NCI-H2171 treated with DMSO at 0.1 percent for 48 hours (cell line): ENCODE data around the gene ADORA3.

ENCODE experiments used
- DNase-seq: peaks from one replicate; lab custom pipeline; 2025; lab: John Stamatoyannopoulos, UW

Gene ADORA3

DNA sequence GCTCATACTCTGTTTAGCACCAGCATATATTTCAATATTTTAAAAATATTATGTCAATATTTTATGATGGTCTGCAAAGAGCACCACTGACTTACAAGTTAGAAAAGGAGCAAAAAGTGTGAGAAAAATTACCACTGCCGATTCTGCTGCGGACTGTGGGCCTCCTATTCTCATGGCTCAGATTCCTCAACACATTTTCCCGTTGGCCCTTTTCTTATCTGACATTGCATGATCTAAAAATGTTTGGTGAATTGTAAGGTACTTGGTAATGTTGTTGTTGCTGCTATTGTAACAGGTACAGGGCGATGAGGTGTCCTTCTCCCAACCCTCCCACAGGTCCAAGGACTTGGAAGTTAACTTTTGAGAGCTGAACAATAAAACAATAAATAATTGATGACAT is 28.9 kb downstream of the ADORA3 start:
- no peak for DNase-seq

DNA sequence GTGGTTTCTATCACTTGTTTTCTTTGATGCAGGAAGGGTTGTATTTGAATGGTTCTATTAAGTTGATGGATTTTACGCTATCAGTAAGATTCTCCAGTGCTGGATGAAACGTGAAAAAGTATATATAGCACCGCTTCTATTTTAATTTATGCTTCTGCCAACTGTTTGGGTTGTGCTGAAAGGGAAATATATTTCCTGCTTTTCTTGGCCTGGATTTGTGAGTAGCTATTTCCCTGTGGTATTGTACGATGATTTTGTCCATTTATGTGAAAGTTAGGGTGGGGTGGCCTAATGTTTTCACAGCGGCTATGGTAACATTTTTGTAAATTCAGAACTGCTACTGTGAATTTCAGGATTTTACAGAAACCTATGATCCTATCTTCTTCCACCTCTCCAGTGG is 29.3 kb downstream of the ADORA3 start:
- DNase-seq = no peak

DNA sequence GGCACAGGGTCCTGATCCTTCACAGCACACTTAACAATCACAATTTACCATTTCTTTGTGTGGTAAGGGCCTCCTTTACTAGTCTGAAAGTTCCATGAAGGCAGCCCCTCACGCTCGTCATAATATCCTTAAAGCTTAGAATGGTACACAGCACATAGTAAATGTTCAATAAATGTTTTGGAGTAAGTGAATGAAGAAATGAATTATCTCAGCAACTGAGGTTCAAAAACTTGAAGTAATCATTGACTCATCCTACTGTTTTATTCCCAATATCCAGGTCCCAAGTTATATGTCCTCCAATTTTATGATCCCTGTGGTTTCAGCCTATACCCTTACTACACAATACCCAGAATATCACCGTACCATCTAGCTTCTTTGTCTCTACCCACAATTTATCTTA is 31.9 kb downstream of the ADORA3 start:
- DNase-seq = no peak

DNA sequence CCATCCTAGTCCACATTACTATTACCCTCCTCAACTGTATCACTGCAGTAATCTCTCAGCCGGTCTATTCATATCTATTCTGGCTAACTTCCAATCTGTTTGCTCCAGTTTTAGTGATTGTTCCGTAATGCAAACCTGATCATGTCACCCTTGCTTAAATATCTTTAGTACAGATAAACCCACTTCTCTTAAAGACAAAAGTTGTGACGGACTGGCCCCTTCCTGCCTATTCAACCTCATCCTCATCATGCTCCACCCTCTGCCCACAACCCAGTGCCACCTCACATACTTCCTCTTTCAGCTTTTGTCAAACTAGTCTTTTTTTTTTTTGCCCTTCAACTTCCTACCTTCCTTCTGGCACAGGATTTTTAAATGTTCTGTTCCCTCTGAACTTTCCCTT is 32.4 kb downstream of the ADORA3 start:
- DNase-seq = no peak

DNA sequence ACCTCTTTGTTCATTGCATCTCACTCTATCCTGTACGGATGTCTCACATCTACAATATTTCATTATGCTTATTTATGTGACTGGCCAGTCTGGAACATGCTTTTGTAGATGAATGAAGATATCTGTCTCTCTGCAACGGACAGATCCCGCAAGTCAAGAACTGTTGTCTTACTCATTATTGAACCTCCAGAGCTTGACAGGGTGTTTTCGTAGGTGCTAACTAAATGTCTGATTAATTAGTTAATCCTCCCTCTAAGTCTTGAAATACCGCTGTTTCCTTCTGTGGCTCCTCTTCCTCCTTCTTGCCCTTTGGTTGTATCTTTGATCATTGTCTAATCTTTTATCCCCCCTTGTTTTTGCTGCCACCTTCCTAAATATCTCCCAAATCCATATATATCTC is 32.8 kb downstream of the ADORA3 start:
- DNase-seq = no peak

DNA sequence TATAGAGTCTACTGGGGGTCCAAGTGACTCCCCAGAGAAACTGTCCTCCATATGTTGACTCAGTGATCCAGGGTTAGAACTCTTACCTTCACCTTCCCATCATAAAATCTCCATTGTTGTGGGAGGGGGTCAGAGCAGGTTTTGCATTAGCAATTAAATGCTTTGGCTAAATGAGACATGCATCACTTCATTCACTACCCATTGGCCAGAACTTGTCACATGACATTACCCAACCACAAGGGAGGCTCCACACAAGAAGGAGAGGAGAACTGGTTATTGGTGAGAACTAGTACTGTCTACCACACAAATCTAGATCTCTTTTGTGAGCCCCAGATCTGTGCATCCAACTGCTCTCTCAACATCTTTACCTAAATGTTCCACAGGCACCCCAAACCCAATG is 33.9 kb downstream of the ADORA3 start:
- DNase-seq = no peak

DNA sequence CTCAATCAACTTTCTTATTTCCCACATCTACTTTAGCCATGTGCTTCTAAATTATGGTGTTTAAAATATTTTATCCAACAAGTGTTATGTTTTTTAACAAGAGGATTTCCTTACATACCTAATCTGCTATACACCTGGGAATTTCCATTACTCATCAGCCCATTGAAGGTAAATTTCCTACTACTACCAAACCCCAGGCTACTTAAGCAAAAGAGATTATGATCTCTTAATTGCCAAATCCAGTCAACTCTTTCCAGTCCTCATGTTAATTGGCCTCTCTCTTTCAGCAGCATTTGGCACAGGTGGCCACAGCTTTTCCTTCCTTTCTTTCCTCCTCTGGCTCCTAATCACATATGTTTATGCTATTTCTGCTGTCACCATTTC is 34.7 kb downstream of the ADORA3 start:
- peak; percentile 36 for DNase-seq

DNA sequence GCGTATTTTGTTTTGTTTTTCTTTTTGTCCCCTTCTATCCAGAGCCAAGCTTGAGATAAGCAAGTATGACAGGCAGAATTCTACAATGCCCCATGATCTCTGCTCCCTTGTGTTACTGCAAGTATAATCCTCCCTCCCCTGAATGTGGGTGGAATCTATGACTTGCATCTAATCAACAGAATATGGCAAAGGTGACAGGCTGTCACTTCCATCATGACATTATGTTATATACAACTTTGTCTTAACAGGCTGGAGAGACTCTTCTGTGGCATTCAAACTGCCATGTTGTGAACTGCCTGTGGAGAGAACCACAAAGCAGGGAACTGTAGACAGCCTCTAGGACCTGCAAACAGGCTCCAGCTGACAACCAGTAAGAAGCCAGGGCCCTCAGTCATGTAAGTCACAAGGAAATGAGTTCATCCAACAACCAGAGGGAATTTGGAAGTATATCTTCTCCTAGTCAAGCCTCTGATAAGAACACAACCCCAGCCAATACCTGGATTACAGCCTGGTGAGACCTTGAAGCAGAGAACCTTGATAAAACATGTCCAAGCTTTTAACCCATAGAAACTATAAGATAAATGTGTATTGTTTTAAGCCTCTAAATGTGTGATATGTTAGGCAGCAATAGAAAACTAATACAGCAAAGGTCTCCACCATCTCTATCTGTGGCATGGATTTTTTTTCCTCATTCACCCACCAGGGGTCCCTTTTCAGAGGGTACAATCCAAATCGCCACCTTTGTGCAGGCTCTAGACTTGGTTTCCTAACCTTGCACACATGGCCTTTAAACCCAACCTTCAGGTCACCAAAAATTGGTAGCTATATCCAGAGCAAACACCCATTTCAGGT is 35.3 kb downstream of the ADORA3 start:
- no peak for DNase-seq

DNA sequence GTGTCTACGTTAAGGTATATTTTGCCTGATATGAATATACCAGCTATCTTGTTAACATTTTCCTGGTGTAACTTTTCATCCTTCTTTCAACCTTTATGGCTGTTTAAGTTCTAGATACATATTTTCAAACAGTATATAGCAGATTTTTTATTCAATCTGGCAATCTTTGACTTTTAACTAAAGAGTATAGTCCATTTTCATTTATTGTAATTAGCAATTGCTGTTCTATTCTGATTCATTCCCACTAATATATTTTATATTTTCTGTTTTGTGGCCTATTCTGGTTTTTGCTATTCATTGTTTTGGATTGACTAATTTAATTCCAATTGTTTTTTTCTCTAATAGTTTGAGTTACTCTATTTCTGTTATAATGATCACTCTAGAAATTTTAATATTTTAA is 37.0 kb downstream of the ADORA3 start:
- DNase-seq = no peak

DNA sequence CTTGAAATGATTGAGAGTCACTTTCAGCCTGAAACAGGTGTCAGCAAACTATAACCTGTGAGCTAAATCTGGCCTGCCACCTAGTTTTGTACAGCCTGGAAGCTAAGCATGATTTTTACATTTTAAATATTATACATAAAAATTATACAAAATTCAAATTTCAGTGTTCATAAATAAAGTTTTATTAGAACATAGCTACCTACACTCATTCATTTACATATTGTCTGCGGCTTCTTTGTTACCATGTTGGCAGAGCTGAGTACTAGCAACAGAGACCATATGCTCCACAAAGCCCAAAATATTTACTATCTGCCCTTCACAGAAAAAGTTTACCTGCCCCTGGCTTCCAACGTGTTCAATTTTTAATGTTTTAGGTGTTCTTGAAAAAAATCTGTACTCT is 37.7 kb downstream of the ADORA3 start:
- DNase-seq = no peak

DNA sequence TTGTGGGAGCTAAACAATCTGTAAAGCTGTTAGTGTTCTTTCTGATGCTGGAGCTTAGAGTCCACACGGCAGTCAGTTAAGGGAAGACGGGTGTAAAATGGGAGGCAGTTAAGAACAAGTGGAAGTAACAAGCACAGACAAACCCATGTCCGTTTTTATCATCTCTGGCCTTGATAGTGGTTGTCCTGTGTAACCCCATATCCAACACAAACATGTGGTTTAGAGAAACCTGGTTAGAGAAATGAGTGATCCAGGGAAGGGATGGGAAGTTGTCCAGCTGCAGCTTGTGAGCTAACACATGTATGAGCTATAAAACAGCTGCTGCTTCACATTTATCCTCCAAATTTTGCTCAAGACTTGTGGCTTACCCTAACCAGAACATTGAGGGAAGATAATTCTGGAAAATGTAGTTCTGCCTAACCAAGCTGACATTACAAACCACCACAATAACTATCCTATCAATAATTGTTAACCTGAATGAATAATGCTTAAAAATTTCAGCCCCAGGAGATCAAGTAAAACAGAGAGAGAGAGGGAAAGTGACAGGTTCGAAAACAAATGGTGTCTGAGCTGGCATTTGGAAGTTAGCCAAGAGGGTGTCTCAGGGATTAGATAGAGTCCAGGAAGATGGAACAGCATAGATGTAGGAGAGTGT is 40.3 kb downstream of the ADORA3 start:
- peak; percentile 33 for DNase-seq

DNA sequence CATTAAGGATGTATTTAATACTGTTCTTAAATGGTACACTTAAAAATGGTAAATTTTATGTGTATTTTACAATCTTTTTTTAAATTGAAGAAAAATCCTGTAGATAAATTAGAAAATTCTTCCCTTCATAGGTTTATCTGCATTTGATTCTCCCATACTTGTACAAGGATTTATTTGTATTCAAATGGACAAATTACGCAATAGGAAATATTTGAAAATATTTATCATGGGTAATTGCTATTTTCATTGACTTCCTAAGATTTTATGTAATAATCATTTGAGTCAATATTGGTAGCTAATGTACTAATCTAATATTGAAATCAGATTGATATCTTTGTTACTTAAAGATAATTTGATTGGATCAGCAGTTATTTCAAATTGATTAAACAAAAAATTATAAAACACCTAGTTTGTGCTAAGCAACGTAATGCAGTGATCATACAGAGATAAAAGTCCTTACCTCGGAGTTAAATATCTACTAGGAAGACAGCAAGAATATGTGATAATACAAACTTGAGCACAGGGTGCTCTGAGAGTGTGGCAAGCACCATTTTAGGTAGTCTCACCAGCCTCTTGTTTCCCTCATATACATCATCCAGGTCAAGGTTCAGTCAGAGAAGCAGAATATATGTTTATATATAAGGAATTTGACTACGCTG is 40.9 kb downstream of the ADORA3 start:
- no peak for DNase-seq

DNA sequence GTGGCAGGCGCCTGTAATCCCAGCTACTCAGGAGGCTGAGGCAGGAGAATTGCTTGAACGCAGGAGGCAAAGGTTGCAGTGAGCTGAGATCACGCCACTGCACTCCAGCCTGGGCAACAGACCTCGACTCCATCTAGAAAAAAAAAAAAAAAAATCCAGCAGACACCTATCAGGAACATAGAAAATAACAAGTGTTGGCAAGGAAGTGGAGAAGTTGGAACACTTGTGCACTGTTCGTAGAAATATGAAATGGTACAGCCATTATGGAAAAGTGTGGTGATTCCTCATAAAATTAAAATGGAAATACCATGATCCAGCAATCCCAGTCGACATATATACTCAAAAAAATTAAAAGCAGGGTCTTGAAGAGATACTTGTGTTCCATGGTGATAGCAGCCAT is 41.7 kb downstream of the ADORA3 start:
- no peak for DNase-seq

DNA sequence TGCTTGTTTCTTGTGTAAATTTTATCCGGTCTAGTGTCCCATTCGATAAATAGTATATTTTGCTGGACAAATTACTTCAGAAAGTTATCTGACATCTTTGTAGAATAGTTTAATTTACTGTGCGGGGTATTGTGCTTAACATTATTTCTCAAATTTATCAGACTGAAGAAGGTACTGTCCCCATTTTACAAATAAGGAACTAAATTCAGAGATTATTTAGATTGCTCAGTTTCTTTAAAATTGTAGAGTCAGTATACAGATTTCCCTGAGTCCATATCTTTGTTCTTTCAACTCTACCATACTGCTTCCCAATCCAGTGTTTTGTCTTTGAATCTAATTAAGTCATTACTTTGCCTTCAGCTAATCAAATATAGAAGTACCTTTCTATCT is 47.8 kb downstream of the ADORA3 start:
- no peak for DNase-seq

DNA sequence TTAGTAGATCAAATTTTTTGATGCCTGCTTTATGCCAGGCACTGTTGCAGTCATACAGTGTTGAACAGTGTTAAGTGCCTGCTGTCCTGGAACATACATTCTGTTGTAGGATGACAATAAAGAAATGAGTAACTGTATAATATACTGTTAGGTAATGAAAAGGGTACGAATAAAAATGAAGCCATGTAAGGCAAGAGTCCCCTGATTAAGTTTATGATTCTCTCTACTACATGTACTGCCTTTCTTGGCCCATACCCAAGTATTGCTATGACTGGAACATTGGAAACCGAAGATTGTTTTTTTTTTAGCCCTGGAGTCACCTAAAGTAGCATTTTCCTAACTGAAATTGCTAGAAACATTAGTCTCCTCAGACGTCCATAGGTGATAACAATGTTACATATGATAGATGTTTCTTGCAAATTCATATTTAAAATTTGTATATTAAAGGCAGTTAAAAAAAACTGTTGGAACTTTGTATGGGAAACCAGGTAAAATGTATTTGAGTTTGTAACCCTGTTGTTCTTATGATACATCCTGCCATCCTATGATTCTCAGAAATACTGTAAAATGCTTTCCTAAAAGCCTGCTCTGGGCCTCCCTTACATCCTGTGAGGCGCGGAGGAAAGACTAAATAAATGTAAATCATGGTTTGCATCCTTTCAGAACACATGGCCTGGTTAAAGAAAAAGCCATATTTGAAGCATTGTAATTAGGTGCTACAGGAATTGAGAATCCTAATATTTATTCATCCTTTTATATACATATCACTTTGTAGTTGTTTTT is 48.4 kb downstream of the ADORA3 start:
- no peak for DNase-seq

DNA sequence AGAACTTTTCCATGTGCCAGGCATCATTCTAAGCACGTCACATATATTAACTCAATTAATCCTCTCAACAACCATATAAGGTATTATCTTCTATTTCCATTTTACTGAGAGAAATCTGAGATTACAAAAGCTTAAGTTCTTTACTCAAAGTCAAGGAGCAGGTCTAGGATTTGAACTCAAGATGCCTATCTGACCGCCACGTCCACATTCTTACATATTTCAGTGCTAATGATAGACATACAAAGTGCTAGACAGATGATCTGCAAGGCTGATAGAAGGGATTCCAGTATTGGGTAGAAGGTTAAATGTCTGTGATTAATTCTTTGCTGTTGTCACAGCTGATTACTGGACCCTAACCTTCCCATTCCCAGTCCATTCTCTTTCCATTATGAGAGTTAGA is 49.7 kb downstream of the ADORA3 start:
- DNase-seq = no peak

DNA sequence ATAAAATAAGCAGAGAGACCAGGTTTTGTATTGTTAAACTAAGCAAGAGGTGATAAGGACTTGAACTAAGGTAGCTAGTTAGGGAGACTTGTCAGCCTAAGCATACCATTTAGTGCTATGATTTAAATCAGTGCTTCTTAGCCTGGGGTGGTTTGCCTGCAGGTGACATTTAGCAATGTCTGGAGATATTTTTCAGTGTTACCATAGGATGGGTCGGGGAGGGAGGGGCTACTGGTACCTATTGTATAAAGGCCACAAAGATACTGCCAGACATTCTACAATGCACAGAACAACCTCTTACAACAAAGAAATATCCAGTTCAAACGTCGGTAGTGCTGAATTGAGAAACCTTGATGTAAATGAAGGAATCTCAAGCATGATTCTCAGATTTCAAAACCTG is 50.9 kb downstream of the ADORA3 start:
- DNase-seq = no peak

DNA sequence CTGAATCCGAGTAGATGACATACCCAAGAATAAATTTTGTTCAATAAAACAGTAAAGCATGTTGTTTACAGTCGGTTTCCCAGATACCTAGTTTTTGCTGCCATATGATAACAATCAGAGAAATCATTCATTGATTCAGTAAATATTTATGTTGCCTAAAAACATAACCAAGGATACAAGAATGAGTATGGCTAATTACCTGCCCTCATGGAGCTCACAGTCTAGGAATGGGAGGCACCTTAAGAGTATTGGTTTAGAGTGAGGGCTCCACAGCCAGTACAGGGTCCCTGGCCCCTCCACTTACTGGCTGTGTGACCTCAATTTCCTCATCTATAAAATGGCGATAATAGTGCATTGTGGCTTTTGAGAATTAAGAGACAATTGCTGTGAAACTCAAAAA is 53.2 kb downstream of the ADORA3 start:
- DNase-seq = no peak

DNA sequence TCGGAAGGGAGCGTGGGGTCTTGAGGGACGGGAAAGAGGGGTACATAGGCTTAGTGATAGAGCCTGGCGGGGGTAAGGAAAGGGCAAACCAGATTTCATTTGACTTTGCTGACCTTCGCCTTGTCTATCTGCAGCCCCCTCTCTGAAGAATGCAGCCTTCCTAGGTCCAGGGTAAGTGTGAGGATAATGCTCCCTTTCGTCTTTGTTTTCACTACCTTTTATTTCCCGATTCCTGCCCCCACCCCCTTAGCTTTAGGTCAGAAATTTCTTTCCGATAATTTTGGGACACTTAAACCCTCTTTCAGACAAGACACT is 53.8 kb downstream of the ADORA3 start:
- no peak for DNase-seq
